Stimulated activated CD4-positive, alpha-beta T cell treated with anti-CD3 and anti-CD28 coated beads, Interleukin-2, amount 100 ng/mL, for 48 hours (primary cell): ENCODE data around the gene BCDIN3D.
"Not testable (repeated sequence)": the region's sequence is repeated elsewhere in the genome, so short reads cannot be mapped to it uniquely, and the experiment has no call there.

ENCODE experiments used
- DNase-seq, 2 donors: peaks; one replicate each; pipeline ENCODE4 v3.0.0-alpha.2; 2020

Gene BCDIN3D

DNA sequence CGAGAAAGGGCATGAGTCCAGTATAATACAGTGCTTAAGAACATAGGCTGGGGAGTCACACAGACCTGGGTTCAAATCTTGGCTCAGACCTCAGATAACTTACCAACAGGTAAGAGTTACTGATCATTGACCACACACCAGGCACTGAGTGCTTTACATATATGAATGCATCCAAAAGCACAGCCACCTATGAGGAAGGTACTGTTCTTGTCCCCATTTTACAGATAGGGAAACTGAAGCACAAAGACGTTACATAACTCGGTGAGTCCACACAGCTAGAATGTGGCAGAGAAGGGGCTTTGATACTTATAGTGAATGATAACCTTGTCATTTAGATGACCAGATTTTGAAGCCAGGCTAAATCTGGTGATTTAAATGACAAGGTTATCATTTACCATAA is 33.2 kb upstream of the BCDIN3D start:
- no peak for DNase-seq

DNA sequence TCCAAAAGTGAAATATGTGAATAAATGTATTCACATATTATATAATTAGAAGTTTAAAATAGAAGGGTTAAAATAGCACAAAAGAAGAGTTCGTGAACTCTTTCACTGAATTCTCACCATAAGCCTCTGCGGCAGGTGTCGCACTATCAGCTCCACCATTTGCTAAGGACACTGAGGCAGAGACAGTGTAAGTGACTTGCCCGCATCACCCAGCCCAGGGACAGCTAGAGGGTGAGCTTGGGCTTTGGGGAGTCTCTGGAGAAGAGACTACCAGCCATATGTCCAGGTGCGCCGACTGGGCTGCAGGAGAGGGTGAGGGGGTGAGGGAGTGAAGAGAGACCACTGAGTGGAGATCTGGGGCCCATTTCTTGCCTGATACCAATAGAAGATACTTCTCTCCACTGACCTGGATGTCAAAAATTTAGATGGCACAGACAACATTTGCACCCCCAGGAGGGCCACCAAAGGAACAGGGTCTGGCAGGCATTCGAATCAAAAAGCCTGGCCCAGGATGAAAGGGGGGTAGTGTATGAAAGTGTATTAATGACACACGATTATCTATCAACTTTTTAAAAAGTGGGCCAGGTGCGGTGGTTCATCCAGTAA is 32.3 kb upstream of the BCDIN3D start:
- DNase-seq: no peak

DNA sequence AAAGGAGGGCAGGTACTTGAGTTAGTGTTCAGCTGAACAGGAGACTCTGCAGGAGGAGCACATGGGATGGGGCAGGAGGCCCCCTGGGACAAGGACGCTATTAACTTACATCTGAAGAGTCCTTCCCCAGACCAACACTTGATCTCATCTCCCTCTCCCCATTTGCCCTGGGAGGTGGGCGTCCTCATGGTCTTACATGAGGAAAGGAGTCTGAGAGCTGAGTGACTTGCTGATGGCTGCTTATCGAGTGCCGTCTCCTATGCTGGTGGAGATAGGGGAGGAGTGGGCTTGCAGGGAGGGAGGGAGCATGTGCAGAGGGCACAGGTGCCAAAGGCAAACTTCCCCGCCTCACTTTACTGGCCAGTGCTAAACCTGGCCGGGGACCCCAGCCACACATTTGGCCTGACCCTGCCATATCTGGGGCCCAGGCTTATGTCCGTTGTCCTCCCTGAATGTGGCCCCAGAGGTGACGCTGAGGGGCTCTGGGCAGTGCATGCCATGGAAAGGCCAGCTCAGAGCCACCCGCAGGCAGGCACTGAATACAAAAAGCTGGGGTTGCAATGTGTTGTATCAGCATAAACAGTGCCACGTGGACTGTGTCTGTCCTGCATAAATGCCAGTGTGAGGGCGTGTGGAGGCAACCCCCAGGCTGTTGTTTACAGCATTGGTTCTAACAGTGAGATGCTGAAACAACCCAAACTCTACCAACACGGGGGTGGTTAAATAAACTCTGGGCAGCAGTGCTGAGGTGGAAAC is 31.4 kb upstream of the BCDIN3D start:
- no peak for DNase-seq

DNA sequence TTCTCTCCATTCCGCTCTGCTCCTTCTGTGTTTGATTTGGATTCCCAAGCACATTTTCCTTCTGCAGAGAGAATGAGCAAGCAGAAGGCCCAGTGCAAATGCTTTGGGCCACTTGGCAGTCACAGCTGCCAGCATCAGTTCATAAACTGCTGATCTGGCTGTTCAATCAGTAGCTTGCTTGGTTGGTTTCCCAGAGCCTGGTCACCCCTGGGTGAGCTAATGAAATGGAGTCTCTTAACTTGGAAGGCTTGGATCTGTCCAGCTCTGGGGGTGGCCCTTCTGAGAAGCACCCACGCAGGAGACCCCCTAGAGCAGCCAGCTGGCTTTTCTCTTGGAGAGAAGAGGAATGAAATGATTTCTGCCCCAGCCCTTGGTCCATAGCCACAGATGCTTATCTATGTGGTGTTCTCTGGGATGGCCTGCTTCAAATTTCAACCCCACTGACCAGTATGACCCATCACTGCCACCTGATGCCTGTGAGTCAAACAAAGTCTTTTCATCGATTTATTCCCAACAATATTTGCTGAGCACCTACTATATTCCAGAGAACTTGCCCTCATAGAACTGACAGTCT is 30.5 kb upstream of the BCDIN3D start:
- DNase-seq: no peak

DNA sequence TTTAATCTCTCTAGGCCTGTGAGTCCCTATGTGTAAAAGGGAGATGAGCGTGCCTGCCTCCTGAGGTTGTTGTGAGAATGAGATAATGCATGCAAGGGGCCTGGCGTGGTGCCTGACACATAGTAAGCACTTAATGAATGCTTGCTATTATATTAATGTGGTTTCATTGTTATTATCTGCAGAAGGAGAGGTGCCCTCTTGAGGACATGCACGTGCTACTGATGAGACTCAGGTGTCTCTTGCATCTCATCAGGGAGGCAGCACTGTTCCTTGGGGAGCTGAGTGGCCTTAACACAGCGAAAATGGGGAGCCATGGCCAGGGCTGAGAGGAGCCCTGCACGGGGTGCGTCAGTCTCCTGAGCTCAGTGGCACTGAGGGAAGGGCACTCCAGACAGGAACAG is 29.9 kb upstream of the BCDIN3D start:
- no peak for DNase-seq

- DNase-seq: no peak
These were observed 29.5 kb upstream of the BCDIN3D start for GRCh38 chr12:49872381-49872780.

GRCh38 chr12:49871811-49872251 is 28.9 kb upstream of the BCDIN3D start:
- DNase-seq: not testable (repeated sequence)

DNA sequence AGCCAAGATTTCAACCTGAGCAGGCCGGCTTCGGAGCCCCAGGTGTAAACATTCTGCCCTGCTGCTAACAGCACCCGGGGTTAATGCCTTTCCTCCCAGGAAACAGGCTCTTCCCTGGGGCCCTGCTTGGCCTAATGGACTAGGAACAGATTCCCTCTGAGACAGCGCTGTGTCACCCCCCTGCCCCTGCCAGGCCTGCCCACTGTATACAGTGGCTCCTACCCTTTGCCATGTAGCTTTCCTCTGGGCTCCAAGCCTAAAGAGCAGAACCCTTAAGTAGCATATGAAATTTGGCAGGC is 28.3 kb upstream of the BCDIN3D start:
- no peak for DNase-seq

DNA sequence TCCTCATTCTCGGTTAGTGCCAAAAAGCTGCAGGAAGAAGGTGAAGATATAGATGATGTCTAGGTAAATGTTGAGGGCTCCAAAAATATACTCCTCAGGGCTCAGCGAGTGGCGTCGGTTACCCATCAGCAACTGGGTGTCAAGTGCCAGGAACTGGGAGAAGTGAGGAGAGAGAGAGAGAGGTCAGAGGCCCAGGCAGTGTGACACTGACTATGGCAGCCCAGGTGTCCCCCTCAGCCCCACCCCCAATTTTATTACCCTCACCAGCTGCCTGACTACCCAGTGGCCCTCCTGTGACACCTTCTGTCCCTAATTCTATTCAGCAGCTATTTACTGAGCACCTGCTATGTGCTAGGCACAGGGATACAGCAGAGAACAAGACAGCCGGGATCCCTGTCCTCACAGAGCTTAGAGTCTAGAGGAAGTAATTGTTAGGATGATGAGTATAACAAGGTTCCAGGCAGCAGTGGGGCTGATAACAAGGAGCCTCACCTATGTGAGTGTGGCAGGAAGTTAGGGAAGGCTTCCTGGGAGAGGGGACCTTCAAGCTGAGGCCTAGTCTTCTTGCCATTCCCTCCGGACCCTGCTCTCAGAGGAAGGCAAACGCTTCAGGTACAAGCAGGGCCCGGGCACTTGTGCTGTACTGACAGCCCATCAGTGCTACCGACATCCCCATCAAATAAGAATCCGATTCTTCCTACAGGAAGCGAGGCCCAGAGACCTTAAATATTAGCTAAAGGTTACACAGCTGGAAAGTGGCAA is 27.8 kb upstream of the BCDIN3D start:
- DNase-seq: no peak

- DNase-seq: no peak
These were observed 27.1 kb upstream of the BCDIN3D start for GRCh38 chr12:49869816-49870500.

DNA sequence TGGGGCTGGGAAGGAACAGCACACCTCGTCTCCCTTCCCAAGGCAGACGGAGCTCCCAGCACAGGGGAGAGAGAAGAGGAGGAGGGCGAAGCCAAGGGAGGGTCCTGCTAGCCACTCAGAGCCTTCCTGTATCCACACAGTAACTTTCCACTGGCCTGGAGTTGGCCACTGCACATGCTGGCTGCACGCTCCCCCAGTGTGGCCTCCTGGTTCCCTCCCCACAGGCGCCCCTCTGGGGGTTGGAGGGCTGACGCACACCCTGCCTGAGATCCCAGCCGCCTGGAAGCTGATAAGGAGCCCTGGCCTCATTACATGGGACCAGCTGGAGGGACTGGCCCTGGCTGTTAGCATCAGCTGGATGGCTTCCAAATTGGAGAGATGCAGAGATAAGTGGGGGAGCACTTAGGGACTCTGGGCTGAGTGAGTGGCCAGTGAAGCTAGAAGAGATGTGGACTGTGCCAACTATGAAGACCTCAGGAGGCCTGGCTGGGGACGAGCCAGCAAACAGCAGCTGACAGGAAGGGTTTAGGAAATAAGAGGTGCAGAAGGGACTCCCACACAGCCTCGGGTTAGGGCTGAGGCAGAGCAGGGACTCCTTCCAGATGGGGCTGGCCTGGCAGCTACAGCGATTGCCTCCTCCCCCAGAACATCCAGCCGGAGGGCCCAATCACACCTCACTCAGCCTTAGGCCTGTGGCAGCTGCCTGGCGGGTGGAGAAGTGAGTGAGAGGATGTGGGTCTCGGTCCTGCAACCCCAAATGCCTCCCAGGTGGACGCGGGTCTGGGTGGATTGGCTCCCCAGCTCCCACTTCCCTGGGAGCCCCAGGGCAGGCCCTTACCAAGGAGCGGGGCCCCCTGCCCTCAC is 26.3 kb upstream of the BCDIN3D start:
- DNase-seq: no peak

- no peak for DNase-seq
These were observed 25.5 kb upstream of the BCDIN3D start for GRCh38 chr12:49868449-49868848.

- DNase-seq: no peak
These were observed 24.9 kb upstream of the BCDIN3D start for GRCh38 chr12:49867570-49868341.

DNA sequence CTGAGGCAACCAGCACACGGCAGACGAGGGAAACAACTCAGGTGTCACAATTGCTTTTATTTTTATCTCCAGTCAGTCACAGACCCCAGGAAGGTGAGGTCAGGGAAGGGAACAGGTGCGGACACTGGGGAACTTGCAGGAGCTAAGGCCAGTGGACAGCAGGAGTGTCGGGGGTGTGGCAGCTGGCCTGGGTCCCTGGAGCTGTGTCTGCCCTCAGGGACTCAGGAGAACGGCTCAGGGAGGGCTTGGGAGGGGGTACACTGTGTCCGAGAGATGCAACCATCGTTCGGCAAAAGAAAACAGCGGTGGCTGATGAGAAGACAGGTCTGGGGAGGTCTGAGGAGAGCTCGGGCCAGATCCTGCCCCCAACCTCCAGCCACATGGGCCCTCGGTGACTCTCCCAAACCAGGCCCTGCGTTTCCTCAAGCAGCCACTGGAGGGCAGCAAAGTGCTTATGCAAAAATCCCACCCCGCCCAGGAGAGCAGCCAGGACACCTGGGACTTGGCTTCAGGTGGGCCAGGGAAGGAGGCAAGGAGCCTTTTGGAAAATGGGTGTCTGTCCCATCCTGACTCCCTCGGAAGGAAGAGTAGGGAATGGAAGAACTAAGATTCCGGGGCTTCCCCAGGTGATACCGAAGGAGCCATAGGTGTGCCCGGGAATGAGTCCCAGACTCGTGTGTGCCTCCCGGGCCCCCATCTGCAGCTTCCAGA is 24.1 kb upstream of the BCDIN3D start:
- DNase-seq: peak; percentile 80 to 83

GRCh38 chr12:49865782-49866135 is 22.9 kb upstream of the BCDIN3D start:
- no peak for DNase-seq

GRCh38 chr12:49865109-49865781 is 22.3 kb upstream of the BCDIN3D start:
- no peak for DNase-seq

- no peak for DNase-seq
These were observed 21.8 kb upstream of the BCDIN3D start for GRCh38 chr12:49864798-49865090.

- DNase-seq: no peak
These were observed 21.3 kb upstream of the BCDIN3D start for GRCh38 chr12:49863946-49864797.

DNA sequence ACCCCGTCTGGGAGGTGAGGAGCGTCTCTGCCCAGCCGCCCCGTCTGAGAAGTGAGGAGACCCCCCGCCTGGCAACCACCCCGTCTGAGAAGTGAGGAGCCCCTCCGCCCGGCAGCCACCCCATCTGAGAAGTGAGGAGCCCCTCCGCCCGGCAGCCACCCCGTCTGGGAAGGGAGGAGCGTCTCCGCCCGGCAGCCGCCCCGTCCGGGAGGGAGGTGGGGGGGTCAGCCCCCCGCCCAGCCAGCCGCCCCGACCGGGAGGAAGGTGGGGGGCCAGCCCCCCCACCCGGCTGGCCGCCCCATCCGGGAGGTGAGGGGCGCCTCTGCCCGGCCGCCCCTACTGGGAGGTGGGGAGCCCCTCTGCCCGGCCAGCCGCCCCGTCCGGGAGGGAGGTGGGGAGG is 18.0 kb upstream of the BCDIN3D start:
- DNase-seq: not testable (repeated sequence)
